ENCODE results near the gene CADPS2. TPM values are rescaled to one million over a fixed set of nuclear protein-coding genes. Genes with fewer than 3 reads are reported as not detected.

CADPS2 gene
- total and polyA plus RNA-seq, 2 donors (not counting 3 experiments of a cell fraction or from before 2014, with no cell fraction given), result 9.5 to 22.6 TPM

DNA sequence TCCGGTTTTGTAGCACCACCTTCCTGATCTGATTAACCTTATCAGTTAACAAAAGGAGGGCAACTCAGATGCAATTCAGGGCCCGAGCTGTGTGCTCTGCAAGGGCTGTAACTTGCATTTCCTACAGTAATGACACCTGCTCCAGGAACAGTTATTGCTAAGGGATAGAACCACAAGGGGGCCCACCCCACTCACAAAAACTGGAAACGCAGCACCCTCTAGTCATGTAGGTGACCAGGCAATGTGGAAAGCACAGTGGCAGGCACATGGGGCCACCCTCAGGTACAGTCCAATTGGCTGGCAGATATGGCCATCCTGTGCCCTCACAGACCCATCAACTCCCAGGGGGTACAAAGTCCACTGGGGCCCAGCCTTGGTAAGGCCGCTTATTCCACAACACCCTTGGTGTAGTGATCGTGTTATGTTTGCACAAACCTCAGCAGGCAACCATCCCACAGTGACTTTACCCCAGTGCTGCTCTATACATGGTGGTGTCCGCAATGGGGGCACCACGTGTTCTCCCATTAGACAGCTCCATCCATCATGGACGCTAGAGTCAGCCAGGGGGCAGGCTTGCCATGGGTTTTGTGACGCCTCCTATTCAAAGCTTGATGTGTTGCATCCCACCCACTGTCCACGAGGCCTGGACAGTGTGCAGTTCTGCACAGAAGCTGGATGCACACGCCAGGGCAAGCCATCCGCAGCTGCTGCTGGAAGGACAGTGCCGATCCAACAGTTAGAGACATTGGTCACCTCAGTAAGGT lies 196.7 kb downstream of the CADPS2 start:
- no peaks in the 10 kb centered on the region for H3K9me3 ChIP-seq (replicated peaks; ENCODE audit: control insufficient read depth, insufficient read depth, low read length)
- intact Hi-C loops (cut with micrococcal nuclease) (no loop called here), dilution Hi-C loops (cut with MboI; ENCODE audit: extremely low pct_ligation_motif_present, low sequenced_read_pairs) (no loop called here)
- BruUV-seq (replicated peaks), result no TSS peak
- no peak overlapping the region for H3K27ac ChIP-seq (ENCODE audit: insufficient read depth, low read depth, low read length)
- DNase-seq (ENCODE audit: low read depth, low spot score), result no peak
- H4K20me1 ChIP-seq (replicated peaks; ENCODE audit: control insufficient read depth, extremely low read depth, insufficient read depth, low read length), result no peaks in the 10 kb centered on the region
- no peaks in the 10 kb centered on the region for H3K79me2 ChIP-seq (ENCODE audit: control insufficient read depth, insufficient read depth, low read length)
- H3K4me1 ChIP-seq (ENCODE audit: control insufficient read depth, extremely low read depth, insufficient read depth, low read length), result no peaks in the 10 kb centered on the region
- H3K4me3 ChIP-seq (replicated peaks in 1 of 3; ENCODE audit: insufficient read depth in 1 of 3, low read depth in 1 of 3, low read length in 3 of 3), result no peak overlapping the region
- POLR2A ChIA-PET, result no interaction called here
- no peak overlapping the region for H3K9ac ChIP-seq (replicated peaks; ENCODE audit: extremely low read depth, insufficient read depth, low read length)
- no peak overlapping the region for H2AFZ ChIP-seq (ENCODE audit: low read depth, low read length)
- H3K36me3 ChIP-seq (ENCODE audit: control insufficient read depth in 2 of 2, extremely low read depth in 1 of 2, insufficient read depth in 2 of 2, low read length in 2 of 2), result no peaks in the 10 kb centered on the region
- H3K4me2 ChIP-seq (ENCODE audit: insufficient read depth, low read length), result no peak overlapping the region
- CTCF ChIA-PET, result no interaction called here
- TF ChIP-seq FOS (IDR thresholded peaks at IDR 0.05; ENCODE audit: borderline replicate concordance, insufficient read depth, low read length), result no peak
- TF ChIP-seq, protein P1, sequence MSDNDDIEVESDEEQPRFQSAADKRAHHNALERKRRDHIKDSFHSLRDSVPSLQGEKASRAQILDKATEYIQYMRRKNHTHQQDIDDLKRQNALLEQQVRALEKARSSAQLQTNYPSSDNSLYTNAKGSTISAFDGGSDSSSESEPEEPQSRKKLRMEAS (IDR thresholded peaks at IDR 0.05; ENCODE audit: insufficient read depth, insufficient read length), result no peak
- no peak for TF ChIP-seq EZH2 (IDR thresholded peaks at IDR 0.05; ENCODE audit: borderline replicate concordance, low read depth, low read length, severe bottlenecking)
- TF ChIP-seq JUN (IDR thresholded peaks at IDR 0.05; ENCODE audit: borderline replicate concordance, insufficient read depth, insufficient read length, low read depth), result no peak
- TF ChIP-seq POLR2A (IDR thresholded peaks at IDR 0.05; ENCODE audit: low read depth, low read length), result no peak
- TF ChIP-seq POLR2AphosphoS5 (IDR thresholded peaks at IDR 0.05; ENCODE audit: insufficient read depth, low read depth, low read length), result no peak
- TF ChIP-seq GATA2 (IDR thresholded peaks at IDR 0.05; ENCODE audit: insufficient read depth, insufficient read length, low read depth, low read length), result no peak
- TF ChIP-seq, protein P2, sequence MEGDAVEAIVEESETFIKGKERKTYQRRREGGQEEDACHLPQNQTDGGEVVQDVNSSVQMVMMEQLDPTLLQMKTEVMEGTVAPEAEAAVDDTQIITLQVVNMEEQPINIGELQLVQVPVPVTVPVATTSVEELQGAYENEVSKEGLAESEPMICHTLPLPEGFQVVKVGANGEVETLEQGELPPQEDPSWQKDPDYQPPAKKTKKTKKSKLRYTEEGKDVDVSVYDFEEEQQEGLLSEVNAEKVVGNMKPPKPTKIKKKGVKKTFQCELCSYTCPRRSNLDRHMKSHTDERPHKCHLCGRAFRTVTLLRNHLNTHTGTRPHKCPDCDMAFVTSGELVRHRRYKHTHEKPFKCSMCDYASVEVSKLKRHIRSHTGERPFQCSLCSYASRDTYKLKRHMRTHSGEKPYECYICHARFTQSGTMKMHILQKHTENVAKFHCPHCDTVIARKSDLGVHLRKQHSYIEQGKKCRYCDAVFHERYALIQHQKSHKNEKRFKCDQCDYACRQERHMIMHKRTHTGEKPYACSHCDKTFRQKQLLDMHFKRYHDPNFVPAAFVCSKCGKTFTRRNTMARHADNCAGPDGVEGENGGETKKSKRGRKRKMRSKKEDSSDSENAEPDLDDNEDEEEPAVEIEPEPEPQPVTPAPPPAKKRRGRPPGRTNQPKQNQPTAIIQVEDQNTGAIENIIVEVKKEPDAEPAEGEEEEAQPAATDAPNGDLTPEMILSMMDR (IDR thresholded peaks at IDR 0.05; ENCODE audit: extremely low read depth in 1 of 2, insufficient read depth in 1 of 2, low read depth in 1 of 2, low read length in 2 of 2), result no peak
- TF ChIP-seq MYC (IDR thresholded peaks at IDR 0.05; ENCODE audit: low read depth, low read length), result no peak
- FAIRE-seq, result no peak
- H3K27me3 ChIP-seq (ENCODE audit: control insufficient read depth in 2 of 2, insufficient read depth in 2 of 2, low read length in 2 of 2), result no peaks in the 10 kb centered on the region
- H3K9me1 ChIP-seq (replicated peaks; ENCODE audit: control insufficient read depth, extremely low read depth, insufficient read depth, low read length), result no peaks in the 10 kb centered on the region
